AG10803 (cell line): ENCODE results near the gene VEZT.
"Not testable (repeated sequence)": the region's sequence is repeated elsewhere in the genome, so short reads cannot be mapped to it uniquely, and the experiment has no call there.

Experiments used
- DNase-seq: peaks from one replicate; pipeline ENCODE4 v3.0.0; 2010; ENCODE audit warnings: low read depth
- H3K4me3 ChIP-seq: 2 replicates; pipeline ENCODE4 v1.5.1; 2011; ENCODE audit warnings: mild to moderate bottlenecking, low read length, control low read depth
- TF ChIP-seq, protein P1 (sequence below): conservative IDR thresholded peaks from 2 replicates; pipeline ENCODE4 v1.5.1; 2011; ENCODE audit warnings: mild to moderate bottlenecking, low read length, control low read depth, inconsistent platforms

Gene VEZT

DNA sequence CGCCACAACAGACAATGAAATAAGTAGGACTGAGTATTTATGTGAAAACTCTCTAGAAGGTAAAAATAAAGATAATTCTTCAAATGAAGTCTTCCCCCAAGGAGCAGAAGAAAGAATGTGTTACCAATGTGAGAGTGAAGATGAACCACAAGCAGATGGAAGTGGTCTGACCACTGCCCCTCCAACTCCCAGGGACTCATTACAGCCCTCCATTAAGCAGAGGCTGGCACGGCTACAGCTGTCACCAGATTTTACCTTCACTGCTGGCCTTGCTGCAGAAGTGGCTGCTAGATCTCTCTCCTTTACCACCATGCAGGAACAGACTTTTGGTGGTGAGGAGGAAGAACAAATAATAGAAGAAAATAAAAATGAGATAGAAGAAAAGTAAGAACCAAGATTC lies 82.7 kb downstream of the VEZT start:
- H3K4me3 ChIP-seq: no peak overlapping the region
- no peak for DNase-seq
- TF ChIP-seq, protein P1, sequence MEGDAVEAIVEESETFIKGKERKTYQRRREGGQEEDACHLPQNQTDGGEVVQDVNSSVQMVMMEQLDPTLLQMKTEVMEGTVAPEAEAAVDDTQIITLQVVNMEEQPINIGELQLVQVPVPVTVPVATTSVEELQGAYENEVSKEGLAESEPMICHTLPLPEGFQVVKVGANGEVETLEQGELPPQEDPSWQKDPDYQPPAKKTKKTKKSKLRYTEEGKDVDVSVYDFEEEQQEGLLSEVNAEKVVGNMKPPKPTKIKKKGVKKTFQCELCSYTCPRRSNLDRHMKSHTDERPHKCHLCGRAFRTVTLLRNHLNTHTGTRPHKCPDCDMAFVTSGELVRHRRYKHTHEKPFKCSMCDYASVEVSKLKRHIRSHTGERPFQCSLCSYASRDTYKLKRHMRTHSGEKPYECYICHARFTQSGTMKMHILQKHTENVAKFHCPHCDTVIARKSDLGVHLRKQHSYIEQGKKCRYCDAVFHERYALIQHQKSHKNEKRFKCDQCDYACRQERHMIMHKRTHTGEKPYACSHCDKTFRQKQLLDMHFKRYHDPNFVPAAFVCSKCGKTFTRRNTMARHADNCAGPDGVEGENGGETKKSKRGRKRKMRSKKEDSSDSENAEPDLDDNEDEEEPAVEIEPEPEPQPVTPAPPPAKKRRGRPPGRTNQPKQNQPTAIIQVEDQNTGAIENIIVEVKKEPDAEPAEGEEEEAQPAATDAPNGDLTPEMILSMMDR: no peak

DNA sequence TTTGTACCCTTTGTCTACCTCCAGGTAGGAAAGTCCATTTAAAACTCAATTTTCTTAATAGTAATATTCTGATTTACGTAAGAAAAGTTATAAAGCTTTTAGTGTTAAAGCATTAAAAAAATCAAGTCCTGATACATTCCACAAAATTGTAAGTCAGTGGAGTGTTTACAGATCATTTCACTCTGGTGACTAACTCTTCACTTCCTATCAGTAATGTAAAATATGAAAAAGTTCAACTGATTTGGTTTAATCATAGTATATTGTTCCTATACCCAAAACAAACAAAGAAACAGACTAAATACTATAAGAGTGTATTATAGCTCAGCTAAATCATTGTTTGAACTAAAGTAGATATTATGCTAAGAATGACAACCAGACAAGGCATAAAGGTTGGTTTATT lies 85.9 kb downstream of the VEZT start:
- H3K4me3 ChIP-seq: no peak overlapping the region
- TF ChIP-seq, protein P1: no peak
- DNase-seq: peak; percentile 8

DNA sequence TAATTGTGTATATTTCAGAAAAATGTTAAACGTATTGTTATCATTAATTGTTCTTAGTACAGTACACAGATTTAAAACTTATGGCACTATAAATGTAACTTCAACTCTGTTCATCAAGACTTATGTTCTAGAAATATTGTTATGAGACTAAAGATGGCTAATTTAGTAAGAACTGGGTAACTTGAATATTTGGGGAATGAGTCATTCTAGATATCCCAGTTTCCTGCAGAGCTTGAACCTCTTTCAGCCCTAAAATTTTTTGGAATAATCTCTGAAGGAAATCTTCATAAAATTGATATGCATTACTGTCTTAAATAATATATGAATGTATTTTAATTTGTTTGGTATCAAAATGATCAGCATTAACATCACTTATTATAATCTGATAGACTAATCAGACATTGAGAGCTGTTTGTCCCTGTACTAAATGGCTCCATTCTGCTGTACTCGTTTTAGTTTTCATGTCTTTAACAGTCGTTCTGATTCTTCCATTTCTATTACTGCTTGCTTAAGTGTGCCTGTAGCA lies 87.1 kb downstream of the VEZT start:
- H3K4me3 ChIP-seq: no peak overlapping the region
- TF ChIP-seq, protein P1: no peak
- peak; percentile 39 for DNase-seq

DNA sequence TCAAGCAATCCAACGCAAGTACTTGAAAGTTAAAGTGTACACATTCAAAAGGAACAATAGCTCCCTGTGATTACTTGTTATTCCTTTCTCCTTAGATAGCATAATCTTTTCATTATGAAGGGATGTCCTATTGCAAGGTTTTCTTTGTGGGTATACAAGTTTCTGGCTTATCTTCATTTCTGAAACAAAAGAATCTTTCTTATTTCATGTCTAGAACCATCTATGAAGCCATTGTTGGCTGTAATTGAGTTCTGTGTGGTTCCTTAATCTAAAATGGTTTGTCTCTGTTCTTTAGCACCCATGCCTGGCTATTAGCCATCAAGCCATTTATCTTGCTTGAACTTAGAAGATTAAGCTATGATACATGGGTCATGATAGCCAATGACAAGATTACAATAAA lies 95.0 kb downstream of the VEZT start:
- DNase-seq: no peak
- H3K4me3 ChIP-seq: no peak overlapping the region
- TF ChIP-seq, protein P1: no peak

DNA sequence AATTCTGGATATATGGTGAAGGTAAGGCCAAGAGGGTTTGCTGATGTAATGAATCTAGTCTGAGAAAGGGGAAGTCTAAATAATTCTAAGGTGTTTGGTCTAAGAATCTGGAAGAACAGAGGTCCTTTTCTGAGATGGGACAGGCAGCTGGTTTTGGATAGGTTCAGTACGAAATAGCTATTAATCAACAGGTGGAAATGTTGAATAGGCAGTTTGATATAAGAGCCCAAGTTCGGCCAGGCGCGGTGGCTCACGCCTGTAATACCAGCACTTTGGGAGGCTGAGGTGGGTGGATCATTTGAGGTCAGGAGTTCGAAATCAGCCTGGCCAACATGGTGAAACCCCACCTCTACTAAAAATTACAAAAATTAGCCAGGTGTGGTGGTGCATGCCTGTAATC lies 97.1 kb downstream of the VEZT start:
- H3K4me3 ChIP-seq, DNase-seq: not testable (repeated sequence)

DNA sequence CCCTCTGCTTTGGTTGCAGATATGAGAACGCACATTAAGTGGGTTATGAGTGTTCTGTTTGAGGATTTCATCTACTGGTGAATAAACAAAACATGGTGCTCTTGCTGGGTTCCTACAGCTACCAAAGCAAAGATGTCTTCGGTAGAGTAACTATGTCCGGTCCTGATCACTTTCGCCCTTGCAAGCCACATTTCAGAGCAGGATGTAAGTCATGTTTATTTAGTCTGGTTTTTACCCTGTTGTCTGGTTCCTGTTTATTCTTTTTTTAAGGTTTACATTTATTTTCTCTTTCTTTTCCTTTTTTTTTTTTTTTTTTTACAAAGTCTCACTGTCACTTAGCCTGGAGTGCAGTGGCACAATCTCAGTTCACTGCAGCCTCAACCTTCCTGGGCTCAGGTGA lies 99.2 kb downstream of the VEZT start:
- no peak for DNase-seq
- TF ChIP-seq, protein P1: no peak
- no peak overlapping the region for H3K4me3 ChIP-seq

DNA sequence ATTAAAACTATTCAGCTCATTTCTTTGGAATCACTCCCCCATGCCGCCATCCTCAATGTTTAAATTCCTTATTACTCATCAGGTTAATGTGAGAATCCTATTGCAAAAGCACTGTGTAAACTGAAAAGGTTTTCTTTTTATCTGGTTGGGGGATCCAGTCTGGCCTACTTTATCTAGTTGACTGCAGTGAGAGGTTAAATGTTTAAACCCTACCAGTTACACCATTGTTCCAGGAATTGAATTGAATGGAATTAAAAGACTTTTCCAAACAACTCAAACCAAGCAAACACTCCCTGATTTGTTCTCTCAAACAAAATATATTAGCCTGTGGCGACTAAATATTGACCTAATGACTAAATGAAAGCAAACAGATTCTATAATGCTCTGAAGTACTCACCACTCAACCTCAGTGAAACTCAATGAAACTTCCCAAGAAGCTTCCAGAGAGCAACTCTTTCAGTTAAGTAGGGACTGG lies 100.5 kb downstream of the VEZT start:
- TF ChIP-seq, protein P1: no peak
- DNase-seq: peak; percentile 56
- H3K4me3 ChIP-seq: no peak overlapping the region

DNA sequence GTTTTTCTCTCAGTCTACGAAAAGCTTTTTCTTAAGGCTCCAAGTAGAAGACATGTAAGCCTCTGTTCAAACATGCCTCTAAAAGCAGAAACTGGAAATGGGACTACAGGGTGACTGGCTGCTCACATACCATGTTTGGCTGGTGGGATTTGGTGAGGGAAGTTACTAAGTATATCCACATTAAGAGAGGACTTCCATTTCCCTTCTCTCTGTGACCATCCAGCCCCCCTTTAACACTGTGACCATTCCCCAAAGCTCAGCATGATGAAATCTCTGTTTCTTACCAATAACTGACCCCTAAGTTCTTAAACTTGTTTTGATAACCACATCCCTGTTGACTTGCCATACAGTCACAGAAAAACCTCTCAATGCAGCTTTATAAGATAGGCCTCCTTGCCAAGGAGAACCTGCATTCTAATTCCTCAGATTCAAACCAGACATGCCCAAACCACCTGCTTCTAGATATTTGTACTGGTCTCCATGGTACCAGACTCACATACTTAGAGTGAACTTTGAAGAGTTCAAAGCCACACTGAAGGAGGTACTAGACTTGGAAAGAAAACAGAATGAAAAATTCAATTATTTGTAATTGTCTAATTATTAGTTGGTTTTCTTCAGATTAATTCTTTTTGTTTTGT lies 102.2 kb downstream of the VEZT start:
- DNase-seq: no peak
- TF ChIP-seq, protein P1: no peak
- H3K4me3 ChIP-seq: no peak overlapping the region
